NT2/D1 (cell line): ENCODE results near the gene S1PR4.

Experiments
- SUZ12 ChIP-seq: IDR thresholded peaks from 2 replicates; pipeline ENCODE4 v1.6.1; 2011; ENCODE audit not compliant: insufficient read length, insufficient read depth; ENCODE audit errors: extremely low read depth
- YY1 ChIP-seq: IDR thresholded peaks from 2 replicates; pipeline ENCODE4 v1.6.1; 2011; ENCODE audit not compliant: insufficient read length, insufficient read depth

- TF ChIP-seq YY1 (no peak), SUZ12 (no peak)
Observed at GRCh38 chr19:3211191-3211590, 32.6 kb downstream of the S1PR4 start.
